HG02798 (cell line): ENCODE results near the gene SKA3.
"Not testable (repeated sequence)": the region's sequence is repeated elsewhere in the genome, so short reads cannot be mapped to it uniquely, and the experiment has no call there.

ENCODE experiments used
- ATAC-seq: cut with Tn5 transposase; IDR thresholded peaks from one replicate; pipeline ENCODE4 v1.9.1; 2021; ENCODE audit warnings: mild to moderate bottlenecking; ENCODE audit not compliant: unreplicated experiment, poor library complexity

Gene SKA3

DNA sequence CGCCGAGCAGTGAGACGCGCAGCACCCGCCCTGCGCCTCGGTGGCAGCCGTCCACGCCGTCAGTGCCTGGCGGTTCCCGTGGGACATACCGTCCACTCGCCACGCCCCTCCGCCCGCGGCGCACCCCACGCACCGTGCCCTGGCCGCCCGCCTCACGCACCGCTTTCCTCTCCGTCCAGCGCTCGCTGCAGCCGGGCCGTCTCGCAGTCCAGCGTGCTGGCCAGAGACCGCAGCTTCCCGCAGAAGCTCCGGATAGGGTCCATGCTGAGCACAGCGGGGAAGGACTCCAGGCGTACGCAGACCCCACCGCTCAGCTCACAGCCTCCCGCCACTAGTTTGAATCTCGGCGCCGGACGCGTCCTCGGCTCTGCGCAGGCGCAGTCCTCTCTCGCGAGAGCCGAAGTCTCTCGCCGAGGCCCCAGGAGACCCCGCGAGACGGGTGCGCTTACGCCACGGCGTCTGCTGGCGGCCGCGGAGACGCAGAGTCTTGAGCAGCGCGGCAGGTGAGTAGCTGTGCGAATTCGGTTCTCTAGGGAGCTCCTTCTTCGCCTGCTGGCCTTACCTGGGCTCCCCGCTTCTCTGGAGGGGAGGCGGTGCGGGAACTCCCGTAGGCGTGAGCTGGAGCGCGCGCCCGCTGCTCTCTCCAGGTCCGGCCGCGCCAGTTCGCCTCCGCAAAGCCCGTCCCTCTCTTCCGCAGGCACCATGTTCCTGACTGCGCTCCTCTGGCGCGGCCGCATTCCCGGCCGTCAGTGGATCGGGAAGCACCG lies at the start of gene SKA3, which contains the start of gene MRPL57:
TSS of gene SKA3 (minus strand) at position 338 of the 767 bp plus-strand sequence. CDS start at position 263, 75 bp downstream.
TSS of gene MRPL57 (plus strand) at position 444 of the 767 bp plus-strand sequence. CDS start at position 703, 259 bp downstream.
- ATAC-seq = peak; percentile 95

GRCh38 chr13:21225082-21225481 lies 48.7 kb upstream of the SKA3 start:
- no peak for ATAC-seq

DNA sequence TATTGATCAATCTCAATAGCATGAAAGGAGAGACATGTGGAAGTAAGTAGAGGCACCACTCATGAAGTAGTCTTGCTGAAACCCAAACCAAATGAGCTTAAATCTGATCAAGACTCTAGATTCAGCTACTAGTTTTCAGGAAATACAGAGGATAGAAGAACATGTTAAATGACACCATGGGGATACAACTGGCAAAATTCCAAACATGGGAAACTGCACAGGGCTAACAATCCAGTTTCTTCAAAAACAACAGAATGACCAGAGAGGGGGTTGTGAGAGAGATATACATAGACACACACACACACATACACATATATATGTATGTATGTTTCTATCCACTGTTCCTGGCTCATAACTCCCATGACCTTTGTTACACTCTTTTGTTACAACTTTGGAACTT lies 44.9 kb upstream of the SKA3 start:
- no peak for ATAC-seq

DNA sequence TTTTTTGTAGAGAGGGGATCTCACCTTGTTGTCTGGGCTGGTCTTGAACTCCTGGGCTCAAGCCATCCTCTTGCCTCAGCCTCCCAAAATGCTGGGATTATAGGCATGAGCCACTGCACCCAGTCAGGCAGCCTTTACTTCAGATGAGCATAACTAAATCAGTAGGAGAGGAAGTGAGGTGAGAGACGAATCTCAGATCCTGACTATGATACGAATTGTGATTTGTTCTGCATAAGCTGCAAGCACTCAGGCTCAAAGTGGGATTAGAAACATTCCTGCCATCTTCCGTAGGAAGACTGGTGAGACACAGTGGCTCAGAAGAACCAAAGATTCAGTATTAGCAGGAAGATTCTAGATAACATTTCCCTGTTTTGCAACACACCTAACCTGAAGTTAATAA lies 43.4 kb upstream of the SKA3 start:
- not testable (repeated sequence) for ATAC-seq

- no peak for ATAC-seq
These were observed 42.7 kb upstream of the SKA3 start for GRCh38 chr13:21219036-21219381.

- peak; percentile 98 for ATAC-seq
These were observed 42.1 kb upstream of the SKA3 start for GRCh38 chr13:21218351-21219035.

DNA sequence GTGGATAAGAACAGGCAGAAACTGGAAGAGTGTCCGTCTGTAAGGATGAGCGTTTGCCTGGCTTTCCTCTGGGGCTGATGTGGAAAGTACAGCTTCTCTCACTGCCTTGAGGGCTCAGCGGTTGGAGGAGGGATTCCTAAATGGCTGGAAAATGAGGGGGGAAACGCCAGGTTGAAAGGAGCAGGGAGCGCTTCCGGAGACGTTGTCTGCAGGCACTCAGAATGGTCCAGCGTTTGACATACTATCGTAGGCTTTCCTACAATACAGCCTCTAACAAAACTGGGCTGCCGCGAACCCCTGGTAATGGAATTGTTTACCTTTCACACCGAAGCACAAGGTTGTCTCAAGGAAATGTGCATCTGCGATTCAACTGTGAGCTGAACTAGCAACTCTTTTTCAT lies 40.0 kb upstream of the SKA3 start:
- ATAC-seq = no peak

- ATAC-seq = not testable (repeated sequence)
These were observed 39.1 kb upstream of the SKA3 start for GRCh38 chr13:21215419-21215818.

- ATAC-seq = no peak
These were observed 35.9 kb upstream of the SKA3 start for GRCh38 chr13:21212138-21212775.

GRCh38 chr13:21208652-21209154 lies 32.4 kb upstream of the SKA3 start:
- no peak for ATAC-seq

DNA sequence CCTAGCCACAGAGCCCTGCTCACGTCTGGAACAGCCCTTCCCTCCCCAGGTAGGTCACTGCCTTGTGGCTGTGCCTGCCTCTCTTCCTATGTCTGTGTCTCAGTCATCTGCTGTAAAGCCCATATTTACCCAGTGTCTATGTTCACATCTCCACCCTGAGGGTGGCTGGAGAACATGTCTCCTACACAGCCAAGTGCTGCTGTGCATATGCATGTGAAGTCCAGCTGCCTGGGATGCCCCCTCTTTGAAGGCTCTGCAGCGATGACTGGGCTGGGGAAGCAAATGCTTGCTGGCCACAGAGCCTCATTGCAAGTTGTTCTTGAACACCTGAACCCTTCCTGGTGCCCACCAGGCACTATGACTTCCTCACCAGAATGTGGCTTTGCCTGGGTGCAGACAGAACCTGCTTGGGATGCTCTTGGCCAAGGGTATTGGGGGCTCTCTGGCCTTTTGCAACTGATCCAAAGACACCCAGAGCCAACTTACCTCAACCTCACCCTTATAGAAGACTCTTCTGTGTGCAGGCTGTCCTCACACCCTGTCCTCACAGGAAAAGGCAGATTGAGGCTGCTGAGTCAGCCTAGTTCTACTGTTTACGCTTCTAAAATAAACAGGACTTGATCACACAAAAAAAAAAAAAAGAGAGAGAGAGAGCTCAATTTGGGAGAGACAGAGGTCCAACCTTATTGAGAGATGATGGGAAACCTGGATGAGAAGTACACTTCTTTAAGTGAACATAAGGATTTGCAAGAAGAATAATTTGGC lies 26.6 kb upstream of the SKA3 start:
- ATAC-seq = no peak

DNA sequence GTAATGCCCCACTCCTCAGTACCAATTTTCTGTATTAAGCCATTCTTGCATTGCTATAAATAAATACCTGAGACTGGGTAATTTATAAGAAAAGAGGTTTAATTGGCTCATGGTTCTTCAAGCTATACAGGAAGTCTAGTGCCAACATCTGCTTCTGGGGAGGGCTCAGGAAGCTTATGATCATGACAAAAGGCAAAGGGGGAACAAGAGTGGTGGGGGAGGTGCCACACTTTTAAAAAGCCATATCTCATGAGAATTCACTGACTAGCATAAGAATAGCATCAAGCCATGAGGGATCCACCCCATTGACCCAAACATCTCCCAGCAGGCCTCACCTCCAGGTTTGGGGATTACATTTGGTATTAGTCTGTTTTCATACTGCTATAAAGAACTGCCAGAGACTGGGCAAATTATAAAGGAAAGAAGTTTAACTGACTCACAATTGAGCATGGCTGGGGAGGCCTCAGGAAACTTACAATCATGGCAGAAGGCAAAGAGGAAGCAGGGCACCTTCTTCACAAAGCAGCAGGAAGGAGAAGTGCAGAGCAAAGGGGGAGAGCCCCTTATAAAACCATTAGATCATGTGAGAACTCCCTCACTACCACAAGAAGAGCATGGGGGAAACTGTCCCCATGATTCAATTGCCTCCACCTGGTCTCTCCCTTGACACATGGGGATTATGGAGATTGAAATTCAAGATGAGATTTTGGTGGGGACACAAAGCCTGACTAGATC lies 25.3 kb upstream of the SKA3 start:
- not testable (repeated sequence) for ATAC-seq

GRCh38 chr13:21198391-21198790 lies 22.0 kb upstream of the SKA3 start:
- not testable (repeated sequence) for ATAC-seq

GRCh38 chr13:21197606-21198225 lies 21.4 kb upstream of the SKA3 start:
- not testable (repeated sequence) for ATAC-seq

DNA sequence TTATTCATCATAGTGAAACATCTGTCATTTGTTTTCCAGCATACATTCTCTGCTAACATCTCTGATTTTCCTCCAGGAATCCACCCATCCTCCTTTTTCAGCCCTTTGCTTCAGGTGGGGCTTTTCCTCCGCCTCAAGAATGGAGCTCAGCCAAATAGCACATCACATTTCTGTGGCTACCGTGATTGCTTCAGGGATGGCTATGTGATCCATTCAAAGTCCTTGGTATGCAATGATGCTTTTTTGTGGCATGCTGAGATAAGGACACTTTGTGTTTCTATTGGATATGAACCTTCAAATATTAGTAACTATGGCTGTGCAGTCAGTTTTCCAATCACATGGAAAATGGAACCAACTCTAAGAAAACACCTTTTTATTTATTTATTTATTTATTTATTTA lies 18.4 kb upstream of the SKA3 start:
- ATAC-seq = not testable (repeated sequence)

GRCh38 chr13:21186410-21186809 lies 10.1 kb upstream of the SKA3 start:
- not testable (repeated sequence) for ATAC-seq

- no peak for ATAC-seq
These were observed 5.3 kb upstream of the SKA3 start for GRCh38 chr13:21181671-21182070.

GRCh38 chr13:21176982-21177284 lies 581 bp upstream of the SKA3 start:
- peak; percentile 21 for ATAC-seq

DNA sequence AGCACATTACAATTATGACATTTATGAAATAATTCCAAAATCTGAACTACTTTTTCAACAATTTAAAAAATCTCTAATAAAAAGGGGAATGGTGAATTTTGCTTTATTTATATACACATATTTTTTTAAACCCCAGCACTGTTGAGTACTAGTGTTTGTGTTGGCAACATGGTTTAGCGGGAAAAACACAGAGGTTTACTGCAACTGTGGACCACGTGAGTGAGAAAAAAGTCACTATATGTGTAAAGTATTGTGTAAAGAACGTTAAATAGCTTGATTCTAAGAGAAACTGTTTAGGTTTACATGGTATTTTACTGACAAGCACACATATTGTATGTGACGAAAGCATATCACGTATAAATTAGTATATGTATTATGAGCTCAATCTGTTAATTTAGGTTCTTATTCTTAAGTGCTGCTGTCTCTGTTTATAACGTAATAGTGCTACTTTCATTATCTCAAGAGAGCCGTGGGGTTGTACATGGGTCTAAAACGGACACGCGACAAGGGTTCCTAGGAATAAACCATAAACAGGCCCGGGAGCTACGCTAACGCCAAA lies 617 bp downstream of the SKA3 start:
- no peak for ATAC-seq
